Stimulated activated CD4-positive, alpha-beta T cell treated with anti-CD3 and anti-CD28 coated beads, Interleukin-4, amount 100 ng/mL, for 24 hours (primary cell): Measurements from ENCODE around the gene CTNNA2.
"Not testable (repeated sequence)": the region's sequence is repeated elsewhere in the genome, so short reads cannot be mapped to it uniquely, and the experiment has no call there.

Experiments used
- DNase-seq: peaks from one replicate; pipeline ENCODE4 v3.0.0-alpha.2; 2020

CTNNA2 gene

GRCh38 chr2:80050246-80050645 is 537.4 kb downstream of the CTNNA2 start:
- DNase-seq: no peak

- DNase-seq: no peak
Measured at GRCh38 chr2:80053522-80054345, 540.9 kb downstream of the CTNNA2 start.

GRCh38 chr2:80054346-80054675 is 541.5 kb downstream of the CTNNA2 start:
- DNase-seq: no peak

- no peak for DNase-seq
Measured at GRCh38 chr2:80057956-80058355, 545.1 kb downstream of the CTNNA2 start.

GRCh38 chr2:80058562-80058961 is 545.7 kb downstream of the CTNNA2 start:
- no peak for DNase-seq

GRCh38 chr2:80059447-80059846 is 546.6 kb downstream of the CTNNA2 start:
- no peak for DNase-seq

- DNase-seq: no peak
Measured at GRCh38 chr2:80061881-80062280, 549.0 kb downstream of the CTNNA2 start.

- DNase-seq: no peak
Measured at GRCh38 chr2:80062298-80062697, 549.4 kb downstream of the CTNNA2 start.

GRCh38 chr2:80068038-80068731 is 555.3 kb downstream of the CTNNA2 start:
- DNase-seq: no peak

- DNase-seq: no peak
Measured at GRCh38 chr2:80070587-80070986, 557.7 kb downstream of the CTNNA2 start.

- DNase-seq: no peak
Measured at GRCh38 chr2:80071941-80072340, 559.1 kb downstream of the CTNNA2 start.

GRCh38 chr2:80073134-80073561 is 560.3 kb downstream of the CTNNA2 start:
- DNase-seq: peak; percentile 6

- DNase-seq: no peak
Measured at GRCh38 chr2:80074321-80075070, 561.6 kb downstream of the CTNNA2 start.

- DNase-seq: no peak
Measured at GRCh38 chr2:80075719-80076118, 562.9 kb downstream of the CTNNA2 start.

- no peak for DNase-seq
Measured at GRCh38 chr2:80078290-80079036, 565.6 kb downstream of the CTNNA2 start.

- no peak for DNase-seq
Measured at GRCh38 chr2:80080957-80081356, 568.1 kb downstream of the CTNNA2 start.

- no peak for DNase-seq
Measured at GRCh38 chr2:80086831-80087230, 574.0 kb downstream of the CTNNA2 start.

- DNase-seq: no peak
Measured at GRCh38 chr2:80091237-80091636, 578.4 kb downstream of the CTNNA2 start.

GRCh38 chr2:80092474-80092873 is 579.6 kb downstream of the CTNNA2 start:
- no peak for DNase-seq

- DNase-seq: not testable (repeated sequence)
Measured at GRCh38 chr2:80098503-80098902, 585.7 kb downstream of the CTNNA2 start.

- DNase-seq: no peak
Measured at GRCh38 chr2:80102026-80102425, 589.2 kb downstream of the CTNNA2 start.

- DNase-seq: no peak
Measured at GRCh38 chr2:80105015-80105640, 592.3 kb downstream of the CTNNA2 start.
